Caki2 (cell line): ENCODE results near the gene SLC6A1. TPM values are rescaled to one million over a fixed set of nuclear protein-coding genes. Genes with fewer than 3 reads are reported as not detected.

Source experiments
- DNase-seq: peaks from one replicate; pipeline ENCODE4 v3.0.0-alpha.2; 2015; ENCODE audit warnings: low read depth
- in situ Hi-C: cut with HindIII; loops from 2 replicates; pipeline ENCODE4 v1.10.0; 2016; ENCODE audit warnings: low sequenced_read_pairs, low pct_unique_long_range_greater_than_20kb, mixed read lengths
- total RNA-seq: library from RNA; depleted of rRNA; stranded (reverse); fragments of >200 nt; shearing (Covaris generic); gene quantifications from 2 replicates; pipeline ENCODE4 v1.2.3, GENCODE V29; 2014; ENCODE audit warnings: low replicate concordance

Gene SLC6A1
- total RNA-seq, 1 experiment from 2014 or later = not detected

DNA sequence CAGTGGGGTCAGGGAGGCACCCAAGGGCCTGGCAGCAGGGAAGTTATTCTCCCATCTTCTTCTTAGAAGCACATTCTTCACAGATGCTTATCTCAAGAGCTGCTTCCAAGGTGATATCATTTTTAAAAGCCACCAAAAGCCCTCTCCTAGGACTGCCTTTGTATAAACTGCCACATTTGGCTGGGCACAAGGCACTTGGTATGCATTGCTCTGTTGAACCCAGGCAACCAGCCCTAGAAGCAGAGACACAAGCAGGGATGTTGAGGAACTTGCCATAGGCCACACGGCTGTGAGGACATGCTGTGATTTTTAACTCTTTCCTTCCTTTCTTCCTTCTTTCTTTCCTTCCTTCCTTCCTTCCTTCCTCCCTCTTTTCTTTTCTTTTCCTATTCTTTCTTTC is 7.4 kb upstream of the SLC6A1 start:
- in situ Hi-C loops = no loop called here
- DNase-seq = no peak

DNA sequence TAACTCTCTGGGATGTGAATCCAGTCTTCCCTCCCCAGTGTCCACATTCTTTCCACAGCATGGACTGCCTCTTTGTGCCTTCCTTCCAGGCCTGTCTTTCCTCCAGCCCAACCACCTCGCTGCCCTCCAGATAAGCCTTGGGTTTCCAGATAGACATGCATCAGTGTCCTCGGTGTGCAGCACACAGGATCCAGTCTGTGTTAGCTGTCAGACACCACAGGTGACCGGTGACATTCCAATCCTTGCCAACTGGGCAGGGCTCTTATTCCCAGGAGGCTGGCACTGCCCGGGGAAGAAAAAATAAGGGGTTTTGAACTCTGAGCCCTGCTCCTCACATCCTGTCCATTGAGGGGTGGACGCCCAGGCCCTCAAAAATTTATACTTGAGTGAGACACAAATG is 6.0 kb upstream of the SLC6A1 start:
- in situ Hi-C loops = no loop called here

DNA sequence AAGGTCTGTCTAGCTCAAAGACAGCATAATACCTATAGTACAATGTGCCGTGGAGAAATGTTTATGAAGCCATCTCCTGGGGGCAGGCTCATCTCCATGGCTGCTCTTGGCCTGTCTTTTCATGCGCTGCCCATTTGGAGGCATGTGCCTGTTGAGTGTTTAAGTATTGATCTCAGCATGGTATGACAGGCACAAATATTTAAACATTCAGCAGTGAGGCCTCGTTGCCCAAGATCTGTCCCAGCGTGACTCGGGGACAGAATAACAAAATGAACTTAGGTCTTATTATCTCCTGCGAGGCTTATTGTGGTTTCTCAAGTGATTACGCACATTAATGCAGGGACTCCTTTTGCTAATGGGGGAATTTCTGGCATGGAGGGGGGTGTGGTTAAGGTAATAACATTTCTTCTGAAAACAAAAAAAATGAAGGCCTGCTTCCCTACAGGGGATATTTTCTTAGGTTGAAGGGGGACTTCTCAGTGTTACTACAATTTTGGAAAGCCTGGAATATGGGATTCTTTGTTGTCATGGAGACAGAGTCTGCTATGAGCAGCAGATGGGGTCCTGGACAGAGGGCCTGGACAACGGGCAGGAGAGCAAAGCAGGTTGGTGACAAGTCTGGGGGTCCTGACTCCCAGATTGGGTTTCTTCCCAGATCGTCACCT is 4.4 kb upstream of the SLC6A1 start:
- no peak for DNase-seq
- in situ Hi-C loops = no loop called here

More for the DNA sequence above, 6.0 kb upstream of the SLC6A1 start:
- no peak for DNase-seq

DNA sequence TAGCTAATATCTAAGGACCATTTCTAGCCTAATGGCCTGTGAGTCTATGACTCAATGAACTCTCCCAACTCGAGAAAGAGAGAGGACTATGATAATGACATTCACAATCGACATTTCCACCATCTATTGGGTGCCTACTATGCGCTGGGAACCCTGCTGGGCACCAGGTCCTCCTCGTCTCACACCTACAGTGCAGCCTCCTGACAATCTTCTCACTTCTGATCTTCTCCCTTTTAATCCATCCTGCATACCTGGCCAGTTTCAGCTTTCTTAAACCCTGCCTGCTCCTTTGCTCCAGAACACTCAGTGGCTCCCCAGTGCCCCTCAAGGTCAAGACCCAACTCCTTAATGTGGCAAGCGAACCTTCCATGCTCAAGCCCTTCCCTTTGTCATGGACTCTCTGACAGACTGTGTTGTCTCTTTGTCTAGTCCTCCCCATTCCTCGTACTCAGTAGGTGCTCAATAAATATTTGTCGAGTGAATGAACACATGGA is 3.5 kb upstream of the SLC6A1 start:
- DNase-seq = no peak
- in situ Hi-C loops = no loop called here

DNA sequence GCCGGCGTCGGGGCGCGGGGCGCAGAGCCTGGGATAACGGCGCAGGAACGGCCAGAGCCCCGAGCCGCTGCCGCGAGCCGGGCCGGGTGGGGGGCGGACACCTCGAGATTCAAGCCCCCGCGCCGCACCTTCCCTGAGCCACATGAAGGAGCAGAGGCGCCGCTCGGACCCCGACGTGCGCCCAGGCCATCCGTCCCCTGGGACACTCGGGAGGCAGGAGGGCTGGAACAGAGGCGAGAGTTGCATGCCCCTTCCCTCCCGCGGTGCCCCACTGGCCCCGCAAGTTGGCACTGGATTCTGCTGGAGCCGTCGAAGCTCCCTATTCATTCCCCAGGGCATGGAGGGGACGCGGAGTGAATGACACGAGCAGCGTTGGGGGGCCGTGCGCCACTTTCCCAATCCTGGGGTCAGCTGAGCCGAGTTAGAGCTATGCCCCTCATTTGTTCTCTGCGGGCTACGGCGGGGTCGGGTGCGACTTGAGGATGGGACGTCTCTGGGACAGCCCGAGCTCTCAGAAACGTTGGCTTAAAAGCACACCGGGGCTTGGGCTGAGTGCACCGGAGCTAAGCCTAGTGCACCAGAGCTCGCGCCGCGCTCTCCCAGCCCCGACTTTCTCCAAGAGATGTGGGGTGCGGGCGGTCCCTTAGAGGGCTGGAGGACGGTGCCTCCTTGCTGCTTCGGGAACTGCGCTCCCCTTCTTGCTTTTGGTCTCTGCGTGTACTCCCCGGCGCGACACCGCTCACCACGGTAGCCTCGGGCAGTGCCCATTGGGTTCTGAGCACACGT is 588 bp downstream of the SLC6A1 start:
- in situ Hi-C loops = no loop called here
- no peak for DNase-seq

DNA sequence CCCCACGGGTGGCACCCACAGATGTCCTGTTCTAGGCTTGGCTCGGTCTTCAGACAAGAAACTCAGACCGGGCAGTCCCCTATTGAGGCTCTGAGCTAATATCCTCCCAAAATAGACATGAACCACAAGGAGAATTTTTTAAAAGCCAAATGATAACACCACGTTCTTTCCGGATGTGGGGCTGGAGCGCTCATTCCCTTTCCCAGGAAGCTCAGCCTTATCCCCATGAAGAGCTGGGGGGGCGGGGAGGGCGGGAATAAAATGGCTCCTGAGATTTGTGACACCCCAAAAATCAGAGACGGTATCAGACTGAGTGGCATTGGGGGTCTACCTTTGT is 1.1 kb downstream of the SLC6A1 start:
- DNase-seq = no peak
- in situ Hi-C loops = no loop called here

DNA sequence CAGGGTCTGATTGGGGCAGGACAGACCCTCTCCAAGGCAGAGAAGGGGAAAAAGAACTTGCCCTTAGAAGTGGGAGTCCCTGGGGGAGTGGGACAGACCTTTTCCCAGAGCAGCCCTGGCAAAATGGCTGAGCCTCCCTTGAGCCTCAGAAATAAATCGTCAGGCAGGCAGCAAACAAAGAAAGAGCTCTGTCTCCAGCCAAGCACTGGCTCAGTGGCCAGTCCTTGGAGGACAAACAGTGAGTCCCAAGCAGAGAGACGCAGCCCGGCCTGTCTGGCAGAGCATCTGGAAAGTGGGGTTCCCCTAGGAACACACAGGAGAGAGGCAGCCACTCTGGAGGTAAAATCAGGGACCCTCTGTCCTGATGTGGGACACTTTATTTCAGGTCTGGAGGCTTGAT is 1.8 kb downstream of the SLC6A1 start:
- DNase-seq = no peak
- in situ Hi-C loops = no loop called here

DNA sequence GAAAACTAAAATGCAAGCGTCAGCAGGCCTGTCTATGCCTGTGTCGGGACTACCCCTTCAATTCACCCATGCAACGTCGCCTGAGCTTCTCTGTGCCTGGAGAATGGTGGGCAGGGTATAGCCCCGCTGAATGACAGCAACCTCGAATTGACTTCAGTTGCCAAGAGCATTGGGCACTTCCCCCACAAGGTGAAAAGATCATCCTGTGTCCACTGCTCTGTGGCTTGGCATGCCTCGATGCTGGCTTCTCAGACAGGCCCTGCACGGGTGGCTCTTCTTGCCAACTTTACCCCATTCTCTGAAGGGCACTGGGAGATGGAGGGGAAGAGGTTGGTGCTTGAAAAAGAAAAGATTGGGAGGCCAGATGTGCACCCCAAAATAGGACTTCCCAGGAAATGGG is 3.3 kb downstream of the SLC6A1 start:
- in situ Hi-C loops = no loop called here
- DNase-seq = no peak

DNA sequence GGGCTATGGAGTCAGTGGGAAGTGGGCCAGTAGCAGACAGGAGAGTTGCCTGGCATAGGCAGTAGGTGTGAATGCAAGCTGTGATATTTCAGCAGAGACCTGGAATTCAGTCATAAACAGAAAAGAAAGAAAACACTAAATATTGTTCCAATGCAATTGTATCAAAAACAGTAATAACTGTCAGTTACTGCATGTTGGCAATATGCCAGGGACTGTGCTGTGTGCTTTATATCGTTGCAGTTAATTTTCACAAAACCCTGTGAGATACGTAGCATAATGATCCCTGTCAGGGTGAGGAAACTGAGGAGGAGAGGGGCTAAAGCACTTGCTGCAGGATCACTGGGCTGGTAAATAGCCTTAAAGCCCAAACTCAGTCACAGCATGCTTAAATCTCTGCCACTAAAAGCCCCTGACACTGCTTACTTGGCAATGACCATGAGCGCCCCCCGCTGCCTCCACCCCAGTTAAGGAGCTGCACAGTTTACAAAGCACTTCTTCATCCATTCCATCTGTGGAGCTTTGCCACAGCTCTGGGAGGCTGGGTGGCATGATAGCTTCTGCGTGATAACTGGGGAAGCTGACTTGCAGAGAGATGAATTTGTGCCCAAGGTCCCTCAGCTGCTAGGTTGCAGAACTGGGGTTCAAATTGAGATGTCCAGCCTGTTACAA is 3.9 kb downstream of the SLC6A1 start:
- no peak for DNase-seq
- in situ Hi-C loops = no loop called here

DNA sequence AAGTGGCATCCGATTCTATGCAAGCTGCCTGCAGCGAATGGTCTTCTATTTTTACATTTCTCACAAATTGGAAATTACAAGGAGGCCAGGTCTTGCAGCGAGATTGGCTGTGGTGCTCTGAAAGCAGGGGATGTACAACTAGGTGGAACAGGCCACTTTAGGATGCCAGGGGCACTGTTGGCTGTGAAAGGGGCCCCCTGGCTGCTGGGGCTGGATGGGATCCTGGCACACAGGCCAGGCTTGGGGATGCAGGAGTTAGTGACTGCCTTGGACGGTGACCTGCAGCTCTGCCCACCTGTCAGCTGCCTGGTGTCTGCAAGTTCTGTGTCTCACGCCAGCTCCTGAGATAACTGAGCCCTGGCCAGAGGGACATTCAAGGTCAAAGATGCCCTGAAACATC is 4.6 kb downstream of the SLC6A1 start:
- in situ Hi-C loops = no loop called here
- DNase-seq = no peak

DNA sequence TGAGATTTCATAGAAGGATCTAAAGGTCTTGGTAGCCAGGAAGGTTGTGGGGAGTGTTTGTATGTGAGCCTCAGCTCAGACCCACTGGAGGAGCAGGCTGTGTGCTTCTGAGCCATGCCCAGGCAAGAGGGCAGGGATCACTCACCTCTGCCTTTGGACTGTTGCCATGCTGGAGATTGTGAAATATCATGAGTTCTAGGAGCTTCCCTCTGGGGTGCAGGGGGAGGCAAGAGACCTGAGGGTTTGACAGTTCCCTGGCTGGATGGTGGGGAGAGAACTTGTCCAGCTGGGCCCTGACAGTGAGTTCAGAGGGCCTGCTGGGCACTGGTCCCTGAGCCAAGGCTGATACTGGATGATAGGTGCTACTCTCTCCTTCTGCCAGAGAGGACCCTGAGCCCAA is 6.0 kb downstream of the SLC6A1 start:
- in situ Hi-C loops = no loop called here
- no peak for DNase-seq

DNA sequence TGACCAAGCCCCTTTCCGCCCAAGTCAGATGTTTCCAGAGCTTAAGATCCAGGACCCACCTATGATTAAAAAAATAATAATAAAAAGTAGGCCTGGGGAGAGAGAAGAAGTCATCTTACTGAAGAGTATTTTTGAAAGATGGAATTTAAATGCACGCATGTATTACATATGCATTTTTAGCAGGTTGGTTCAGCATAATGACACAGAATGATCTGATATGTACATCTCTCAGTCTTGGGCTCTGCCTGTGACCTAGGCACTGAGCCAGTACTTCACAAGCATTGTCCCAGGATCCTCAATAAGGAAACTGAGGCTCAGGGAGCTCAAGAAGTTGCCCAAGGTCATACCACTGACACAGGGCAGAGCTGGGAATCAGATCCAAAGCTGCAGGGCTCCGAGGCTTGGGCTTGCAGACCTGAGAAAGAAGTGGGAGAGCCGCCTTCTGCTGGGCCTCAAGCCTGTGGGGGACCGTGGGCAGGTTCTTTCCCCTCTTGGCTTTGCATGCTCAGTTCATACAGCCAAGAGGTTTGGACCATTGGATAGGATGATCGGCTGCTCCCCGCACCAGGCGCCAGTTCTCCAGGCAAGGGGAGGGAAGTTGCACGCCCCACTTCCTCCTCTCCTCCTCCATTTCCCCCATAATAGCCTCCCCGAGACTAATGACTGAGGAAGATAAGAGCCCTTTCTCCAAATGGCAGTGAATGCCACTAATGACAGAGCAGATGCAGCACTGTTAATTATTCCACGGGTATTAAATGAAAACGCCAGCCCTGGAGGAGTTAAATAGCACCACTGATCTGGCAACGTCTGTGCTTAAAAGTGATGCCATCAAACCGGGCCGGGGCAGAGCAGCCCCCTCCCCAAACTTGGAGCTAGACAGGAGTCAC is 6.9 kb downstream of the SLC6A1 start:
- in situ Hi-C loops = no loop called here
- DNase-seq = no peak

DNA sequence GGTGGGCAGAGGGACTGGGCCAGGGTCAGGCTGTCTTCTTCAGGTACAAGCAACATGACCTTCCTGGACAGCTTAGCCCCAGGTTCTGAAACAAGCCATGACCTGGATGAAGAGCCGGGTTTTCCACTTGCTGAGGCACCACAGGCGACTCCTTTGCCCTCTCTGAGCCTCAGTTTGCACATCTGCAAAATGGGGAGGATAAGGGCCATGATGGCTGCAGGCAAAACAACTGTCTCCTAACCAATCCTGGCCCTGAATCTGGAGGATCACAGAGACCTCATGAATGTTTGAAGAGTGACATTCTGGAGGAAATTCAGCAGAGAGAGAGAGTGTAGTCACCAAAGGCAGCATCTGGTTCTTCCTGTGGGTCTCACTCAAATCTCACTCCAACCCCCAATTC is 8.0 kb downstream of the SLC6A1 start:
- in situ Hi-C loops = no loop called here
- no peak for DNase-seq

DNA sequence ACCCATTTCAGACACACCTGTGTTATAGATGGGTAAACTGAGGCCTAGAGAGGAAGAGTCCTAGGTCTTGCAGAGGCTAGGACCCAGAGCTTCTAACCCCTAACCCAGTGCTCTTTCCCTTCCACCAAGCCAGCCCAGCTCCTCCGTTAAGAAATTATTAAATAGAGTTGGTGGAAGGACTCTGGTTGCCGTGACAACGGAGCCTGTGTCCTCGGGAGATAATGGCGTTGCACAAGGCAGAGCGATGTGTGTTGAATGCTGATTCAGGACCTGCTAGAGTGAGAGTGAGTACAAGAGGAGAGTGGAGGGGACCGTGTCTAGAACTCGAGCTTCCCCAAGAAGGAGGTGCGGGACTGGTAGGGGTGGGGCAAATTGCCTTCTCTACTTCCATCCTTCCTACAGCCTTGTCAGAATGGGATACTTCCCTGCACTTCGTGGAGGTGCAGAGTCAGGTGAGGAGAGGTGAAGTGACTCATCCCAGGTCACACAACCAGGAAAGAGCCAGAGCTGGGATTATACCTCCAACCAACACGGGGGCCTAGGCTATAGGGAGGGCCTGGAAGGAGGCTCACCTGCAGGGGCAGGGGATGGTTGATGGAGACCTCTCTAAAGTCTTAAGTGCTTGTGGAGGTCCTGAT is 8.6 kb downstream of the SLC6A1 start:
- no peak for DNase-seq
- in situ Hi-C loops = no loop called here

DNA sequence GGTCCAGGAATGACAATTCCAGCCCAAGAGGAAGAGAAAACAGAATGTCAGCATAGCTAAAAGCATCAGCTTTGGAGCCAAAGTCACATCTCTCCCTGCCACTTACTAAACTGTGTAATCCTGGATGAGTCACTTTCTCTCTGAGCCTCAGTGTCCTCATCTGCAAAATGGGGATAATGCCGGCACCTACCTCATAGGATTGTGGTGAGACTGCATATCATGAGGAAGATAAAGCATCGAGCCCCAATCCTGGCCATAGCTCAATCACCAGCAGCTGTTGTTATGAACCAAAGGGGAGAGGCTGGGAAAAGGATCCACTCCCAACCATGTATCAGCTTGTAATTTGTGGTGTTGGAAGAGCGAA is 9.1 kb downstream of the SLC6A1 start:
- DNase-seq = no peak
- in situ Hi-C loops = no loop called here

DNA sequence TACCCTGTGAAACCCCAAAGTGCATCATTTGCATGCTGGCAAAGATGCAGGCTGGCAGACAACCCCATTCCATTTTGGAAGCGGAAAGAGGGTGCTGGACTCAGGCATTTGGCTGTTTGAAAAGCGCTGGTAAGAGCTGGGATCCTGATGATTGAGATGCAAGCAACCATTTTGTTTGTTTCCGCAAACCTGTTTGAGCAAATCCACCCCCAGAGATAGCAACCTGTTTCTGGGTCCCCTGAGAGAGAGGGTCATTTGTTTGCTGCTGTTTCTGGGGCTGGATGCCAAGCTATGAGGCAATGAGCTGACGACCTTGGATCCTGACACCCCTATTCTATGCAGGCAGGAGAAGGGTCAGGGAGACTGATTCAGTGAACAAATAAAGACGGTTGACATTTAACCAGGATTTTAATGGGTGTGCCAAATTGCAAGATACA is 9.8 kb downstream of the SLC6A1 start:
- no peak for DNase-seq
- in situ Hi-C loops = no loop called here

DNA sequence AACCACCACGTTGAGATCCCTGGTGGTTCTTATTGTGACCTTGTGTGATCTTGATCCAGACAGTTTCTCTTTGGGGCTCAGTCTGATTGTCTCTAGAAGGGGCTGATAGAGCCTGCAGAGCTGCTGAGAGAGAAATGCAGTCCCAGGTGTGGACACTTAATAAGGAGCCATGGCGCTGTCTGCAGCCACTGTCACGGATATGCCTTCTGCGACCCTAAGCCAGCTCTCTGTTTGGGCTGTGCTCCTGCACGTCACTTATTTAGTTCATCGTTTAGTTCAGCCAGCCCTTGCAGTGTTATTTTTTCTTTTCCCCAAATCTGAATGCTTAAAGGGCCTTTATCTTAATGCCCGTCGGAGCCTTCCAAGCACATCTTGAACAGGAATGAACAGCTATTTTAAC is 12.0 kb downstream of the SLC6A1 start:
- in situ Hi-C loops = no loop called here
- no peak for DNase-seq

DNA sequence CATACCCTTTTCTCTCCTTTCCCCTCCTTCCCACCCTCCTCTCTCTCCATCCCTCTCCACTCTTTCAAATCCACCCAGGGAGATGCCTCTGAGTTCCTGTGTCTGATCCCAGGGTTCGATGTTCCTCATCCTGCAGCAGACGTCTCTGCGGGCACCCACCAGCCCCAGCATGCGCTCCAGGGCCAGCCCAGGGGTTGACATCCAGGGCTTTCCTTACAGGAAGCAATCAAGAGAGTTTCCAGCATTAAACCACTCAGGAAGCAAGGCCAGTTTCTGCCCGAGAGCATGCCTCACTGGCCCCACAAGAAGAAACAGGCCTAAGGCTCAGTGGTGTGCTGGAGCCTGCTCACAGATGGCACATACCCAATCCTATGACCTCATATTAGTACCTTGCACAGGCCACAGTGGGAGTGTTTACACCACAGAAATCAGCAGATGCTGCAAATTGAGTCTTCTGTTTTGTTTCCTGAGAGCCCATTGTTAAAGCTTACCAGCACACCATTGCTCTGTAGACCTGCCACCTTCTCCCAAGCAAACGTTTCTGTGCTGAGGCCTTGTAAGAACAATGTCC is 13.2 kb downstream of the SLC6A1 start:
- in situ Hi-C loops = no loop called here
- DNase-seq = no peak
